Tibial nerve (tissue), 3 donors: ENCODE results near the gene MEGF10.

Source experiments
- CTCF ChIP-seq, 5 experiments: fragments of 200-600 bp in 3 of 5; fragments of 450-650 bp in 2 of 5; sonication (generic) in 3 of 5; IDR thresholded peaks; one replicate each; pipeline ENCODE4 v1.5.1; 2016 to 2019; ENCODE audit warnings: antibody characterized with exemption in 5 of 5, mild to moderate bottlenecking in 3 of 5, moderate library complexity in 2 of 5
- POLR2A ChIP-seq, 2 donors: fragments of 450-650 bp; IDR thresholded peaks; one replicate each; pipeline ENCODE4 v1.6.1; 2017; ENCODE audit warnings: antibody characterized with exemption in 2 of 2, mild to moderate bottlenecking in 2 of 2, moderate library complexity in 2 of 2

- TF ChIP-seq POLR2A (IDR thresholded peaks at IDR 0.05) = no peak
- TF ChIP-seq CTCF (IDR thresholded peaks at IDR 0.05) = no peak
These were observed 119.5 kb downstream of the MEGF10 start for GRCh38 chr5:127409921-127410675.
